Measurements from ENCODE around the gene NEU4.
"Not testable (repeated sequence)": the region's sequence is repeated elsewhere in the genome, so short reads cannot be mapped to it uniquely, and the experiment has no call there.

The NEU4 gene

DNA sequence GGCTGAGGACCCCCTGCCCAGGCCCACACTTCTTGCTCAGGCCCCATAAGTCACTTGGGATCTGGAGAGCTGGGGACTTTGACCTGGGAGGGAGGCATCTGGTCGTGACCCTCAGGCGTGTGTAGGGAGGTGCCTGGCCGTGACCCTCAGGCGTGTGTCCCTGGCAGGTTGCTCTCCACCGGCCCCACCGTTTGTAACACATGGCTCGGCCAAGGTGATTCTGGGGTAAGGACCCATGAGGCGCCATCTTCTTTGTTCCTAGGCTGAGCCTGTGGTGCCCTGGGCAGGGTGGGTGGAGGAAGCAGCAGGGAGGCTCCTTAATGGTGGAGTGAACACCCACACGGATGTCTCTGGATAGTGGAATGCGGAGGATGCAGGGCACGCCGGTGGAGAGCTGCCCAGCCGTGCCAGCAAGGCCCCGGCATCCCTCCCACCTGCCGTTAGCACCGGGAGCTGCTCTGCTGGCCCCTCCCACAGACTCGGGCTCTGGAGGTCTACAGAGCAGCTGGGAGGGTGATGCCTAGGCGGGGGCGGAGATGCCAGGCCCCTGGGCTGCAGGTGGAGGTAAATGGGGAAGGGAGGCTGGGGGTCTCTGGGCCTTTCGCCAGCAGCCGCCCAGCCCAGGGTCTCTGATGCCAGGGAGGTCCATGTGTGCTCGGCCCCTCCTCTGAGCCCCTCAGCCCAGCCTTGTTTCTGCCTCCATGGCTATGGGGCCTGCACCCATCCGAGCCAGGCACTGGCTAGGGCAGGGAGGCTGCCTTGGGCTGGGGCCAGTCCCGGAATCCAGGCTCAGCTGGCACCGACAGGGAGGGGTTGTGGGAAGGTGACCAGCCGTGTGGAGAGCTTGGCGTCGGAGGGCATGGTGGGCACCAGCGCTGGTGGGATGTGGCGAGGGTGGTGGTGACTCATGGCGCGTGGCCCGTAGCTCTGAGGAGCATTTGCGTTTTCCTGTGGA is 33.5 kb upstream of the NEU4 start:
- DNase-seq: no peak

DNA sequence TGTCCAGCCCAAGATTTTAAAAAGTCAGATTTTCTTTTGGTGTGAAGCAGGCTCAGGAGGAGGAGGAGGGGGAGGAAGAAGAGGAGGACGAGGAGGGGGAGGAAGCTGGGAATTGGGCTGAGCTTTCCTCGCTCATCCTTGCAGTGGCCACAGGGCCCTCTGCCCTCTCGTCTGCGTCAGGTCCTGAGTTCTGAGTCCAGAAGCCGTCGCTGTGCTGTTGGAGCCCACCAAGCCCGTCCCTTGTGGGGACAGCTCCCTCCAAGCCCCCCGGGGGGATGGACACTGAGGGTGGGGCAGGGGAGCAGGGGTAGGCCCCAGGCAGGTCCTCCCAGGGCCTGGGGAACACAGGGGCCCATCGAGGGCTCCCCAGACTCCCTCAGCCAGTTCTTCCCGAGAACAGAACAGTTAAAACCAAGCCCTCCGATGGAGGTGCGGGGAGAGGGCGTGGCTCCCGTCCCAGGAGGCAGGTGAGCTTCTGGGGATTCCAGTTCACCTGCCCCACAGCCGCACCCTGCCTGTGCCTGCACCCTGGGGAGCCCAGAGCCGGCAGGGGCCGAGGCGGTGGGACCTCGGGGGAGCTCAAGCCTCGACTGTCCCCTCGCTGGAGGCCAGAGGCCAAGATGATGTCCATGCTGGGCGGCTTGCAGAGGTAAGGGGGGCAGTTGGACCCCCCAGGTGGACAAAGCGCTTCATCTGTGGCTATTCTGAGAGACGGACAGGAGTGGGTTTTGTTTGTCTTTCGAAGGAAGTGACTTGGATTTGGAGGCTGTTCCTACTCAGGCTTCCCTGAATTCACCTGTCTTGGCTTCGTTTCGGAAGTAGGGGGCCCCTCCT is 32.4 kb upstream of the NEU4 start, which contains the start of gene GAL3ST2:
TSS of gene GAL3ST2 (plus strand) at position 487 of the 834 bp plus-strand sequence. CDS start at position 621, 134 bp downstream.
- no peak for DNase-seq

DNA sequence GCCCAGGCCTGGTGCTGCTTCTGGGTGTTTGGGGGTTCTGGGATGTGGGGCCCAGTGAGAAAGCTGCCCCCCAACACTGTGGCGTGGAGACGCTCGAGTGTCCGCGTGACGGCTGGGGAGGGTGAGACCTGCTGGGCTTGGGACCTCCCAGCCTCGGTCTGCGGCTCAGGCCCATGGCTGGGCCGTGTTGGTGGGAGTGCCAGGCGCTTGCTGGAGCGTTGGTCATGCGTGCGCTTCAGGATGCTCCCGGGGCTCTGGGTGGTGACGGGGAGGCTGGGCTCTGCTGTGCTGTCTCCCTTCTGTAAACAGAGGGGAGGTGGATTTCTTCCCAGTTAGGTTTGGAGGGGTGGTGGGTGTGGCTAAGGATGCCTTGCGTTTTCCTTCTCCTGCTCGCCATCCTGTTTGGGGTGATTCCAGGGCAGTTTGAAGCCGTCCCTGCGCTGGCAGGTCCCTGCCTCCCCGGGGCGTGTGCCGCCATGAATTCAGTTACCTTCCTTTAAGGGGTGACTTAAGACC is 31.8 kb upstream of the NEU4 start:
- no peak for DNase-seq

DNA sequence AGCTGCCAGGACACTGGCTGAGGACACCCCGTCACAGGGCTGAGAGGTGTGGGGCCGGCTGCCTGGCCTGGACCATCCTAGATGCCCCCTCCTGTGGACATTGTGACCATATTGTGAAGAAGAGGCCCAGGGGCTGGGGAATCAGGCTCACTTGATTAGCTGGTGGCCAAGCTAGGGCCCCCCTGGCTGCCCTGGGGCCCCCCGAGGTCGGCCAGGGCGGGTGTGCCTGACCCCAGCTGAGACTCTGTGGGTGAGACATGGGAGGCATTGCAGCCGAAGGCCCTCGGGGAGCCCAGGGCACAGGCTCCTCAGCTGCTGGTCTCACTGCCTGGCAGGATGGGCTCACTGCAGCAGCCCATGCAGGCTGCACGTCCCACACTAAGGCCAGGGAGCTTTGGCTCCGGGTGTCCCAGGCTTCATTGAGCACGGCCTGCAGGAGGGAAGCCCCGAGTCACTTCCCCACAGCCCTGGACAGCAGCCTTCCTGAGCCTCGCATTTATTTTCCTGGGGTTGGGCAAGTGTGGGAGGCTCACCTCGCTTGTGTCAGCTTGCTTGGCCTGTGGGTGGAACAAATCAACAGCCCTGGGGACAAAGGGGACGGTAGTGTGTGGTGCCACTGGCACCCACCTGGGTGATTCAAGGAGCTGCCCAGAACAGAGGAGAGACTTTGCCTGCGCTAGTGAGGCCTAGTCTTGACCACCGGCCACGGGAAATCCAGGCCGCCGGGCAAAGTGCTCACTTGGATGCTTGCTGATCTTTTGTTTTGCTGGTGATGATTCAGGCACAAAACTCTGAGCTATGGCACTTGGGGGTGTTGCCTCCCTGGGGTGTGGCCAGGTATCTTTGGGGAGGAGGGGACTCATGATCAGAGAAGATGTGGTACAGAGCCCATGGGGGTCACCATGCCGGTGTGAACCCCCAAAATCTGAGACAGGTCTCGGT is 31.0 kb upstream of the NEU4 start:
- DNase-seq: no peak

DNA sequence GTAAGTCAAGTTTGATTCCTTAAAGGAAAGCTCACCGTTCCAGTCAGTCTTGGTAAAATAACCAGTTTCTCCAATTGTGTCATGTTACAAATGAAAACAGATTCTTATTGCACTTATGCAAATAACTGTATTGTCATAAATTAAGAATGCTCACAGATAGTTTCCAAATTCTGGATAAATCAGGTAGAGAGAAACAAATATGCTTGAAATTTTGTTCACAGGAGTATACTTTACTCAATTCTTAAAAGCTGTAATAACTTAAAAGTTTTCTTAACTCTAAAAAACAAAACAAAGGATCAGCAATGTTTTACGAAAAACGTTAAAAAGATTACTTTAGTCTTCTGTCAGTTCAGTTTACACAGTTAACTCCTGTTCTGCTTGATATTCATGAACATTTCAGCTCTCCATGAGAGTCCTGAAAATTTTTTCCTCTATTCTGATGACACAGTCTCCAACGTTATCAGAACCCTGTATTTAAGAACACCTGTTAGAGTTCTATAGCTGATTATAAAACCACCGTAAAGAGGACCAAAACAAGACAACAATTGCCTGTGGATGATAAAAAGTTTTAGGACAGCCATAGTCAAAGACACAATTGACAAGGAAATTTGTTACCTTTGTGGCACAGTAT is 27.9 kb upstream of the NEU4 start:
- no peak for DNase-seq

DNA sequence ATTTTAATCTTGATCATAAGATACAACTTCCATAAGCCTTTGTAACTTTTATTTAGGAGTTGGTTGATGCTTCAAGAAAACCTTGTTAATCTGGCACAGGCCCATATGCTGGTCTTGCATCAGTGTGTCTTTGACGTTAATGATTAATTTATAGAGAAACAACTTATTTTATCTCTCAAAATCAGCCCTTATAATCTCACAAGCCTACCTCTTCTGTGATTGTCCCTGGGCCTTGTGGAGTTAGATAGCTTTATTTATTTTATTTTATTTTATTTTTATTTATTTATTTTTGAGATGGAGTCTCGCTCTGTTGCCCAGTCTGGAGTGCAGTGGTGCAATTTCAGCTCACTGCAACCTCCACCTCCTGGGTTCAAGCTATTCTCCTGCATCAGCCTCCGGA is 26.9 kb upstream of the NEU4 start:
- DNase-seq: not testable (repeated sequence)

DNA sequence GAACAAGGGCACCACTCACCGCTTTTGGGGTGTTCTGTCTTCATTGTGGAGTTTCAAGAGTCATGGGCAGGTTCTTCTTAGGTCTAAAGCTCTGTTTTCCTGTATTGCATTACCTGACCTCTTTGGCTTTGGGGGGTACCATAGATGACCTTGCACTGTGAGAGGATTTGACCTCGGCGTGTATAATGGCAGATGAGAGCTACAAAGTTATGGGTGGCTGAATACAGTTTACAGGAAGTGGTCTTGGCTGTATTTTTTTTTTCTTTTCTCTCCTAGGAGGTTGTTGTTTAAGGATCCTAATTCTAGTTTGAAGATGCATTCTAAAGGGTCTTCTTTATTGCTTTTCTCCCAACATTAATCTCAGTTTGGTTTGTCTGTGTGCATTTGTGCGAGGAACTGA is 20.9 kb upstream of the NEU4 start:
- no peak for DNase-seq

DNA sequence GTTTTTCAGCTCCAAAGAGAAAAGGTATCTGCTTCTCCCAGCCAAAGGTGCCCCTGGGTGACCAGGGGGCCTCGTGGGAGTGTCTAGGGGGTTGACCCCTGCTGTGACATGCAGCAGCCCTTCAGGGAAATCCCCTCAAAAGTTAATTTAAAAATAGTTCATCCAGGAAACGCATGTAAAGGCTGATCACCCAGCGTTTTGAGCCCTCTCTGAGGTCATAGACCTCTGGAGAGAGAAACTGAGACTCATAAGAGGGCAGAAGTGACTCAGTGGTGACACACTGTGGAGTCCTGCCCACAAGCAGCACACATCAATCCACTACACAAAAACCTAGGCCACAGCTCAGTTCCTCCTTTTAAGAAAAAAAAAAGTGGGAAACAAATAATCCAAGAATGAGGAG is 20.4 kb upstream of the NEU4 start:
- DNase-seq: no peak

DNA sequence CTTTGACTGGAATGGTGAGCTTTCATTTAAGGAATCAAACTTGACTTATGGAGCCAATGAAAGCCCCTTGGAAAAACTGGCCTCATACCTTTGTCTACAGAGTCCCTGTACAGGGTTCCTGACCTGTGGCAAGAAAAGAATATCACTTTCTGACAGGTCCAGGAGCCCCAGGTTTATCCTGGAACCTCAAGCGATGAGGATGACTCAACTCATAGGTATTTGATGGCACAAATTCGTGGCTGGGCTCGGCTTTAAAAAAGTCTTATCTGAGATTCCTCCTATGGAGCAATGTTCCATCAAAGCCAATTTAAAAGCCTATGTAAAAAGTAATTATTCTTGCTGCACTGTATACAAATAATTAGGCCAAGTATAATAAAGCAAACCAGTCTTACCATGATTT is 17.6 kb upstream of the NEU4 start:
- not testable (repeated sequence) for DNase-seq

DNA sequence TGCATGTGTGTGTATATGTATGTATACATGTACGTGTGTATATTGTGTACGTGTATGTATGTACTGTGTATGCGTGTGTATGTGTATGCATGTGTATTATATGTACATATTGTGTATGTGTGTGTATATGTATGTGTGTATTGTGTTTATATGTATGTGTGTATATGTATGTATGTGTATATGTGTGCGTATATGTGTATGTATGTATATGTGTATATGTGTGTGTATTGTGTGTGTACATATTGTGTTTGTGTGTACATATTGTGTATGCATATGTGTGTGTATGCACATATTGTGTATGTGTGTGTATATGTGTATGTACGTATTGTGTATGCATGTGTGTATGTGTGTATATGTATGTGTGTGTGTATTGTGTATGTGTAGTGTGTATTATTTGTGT is 15.6 kb upstream of the NEU4 start:
- DNase-seq: no peak

DNA sequence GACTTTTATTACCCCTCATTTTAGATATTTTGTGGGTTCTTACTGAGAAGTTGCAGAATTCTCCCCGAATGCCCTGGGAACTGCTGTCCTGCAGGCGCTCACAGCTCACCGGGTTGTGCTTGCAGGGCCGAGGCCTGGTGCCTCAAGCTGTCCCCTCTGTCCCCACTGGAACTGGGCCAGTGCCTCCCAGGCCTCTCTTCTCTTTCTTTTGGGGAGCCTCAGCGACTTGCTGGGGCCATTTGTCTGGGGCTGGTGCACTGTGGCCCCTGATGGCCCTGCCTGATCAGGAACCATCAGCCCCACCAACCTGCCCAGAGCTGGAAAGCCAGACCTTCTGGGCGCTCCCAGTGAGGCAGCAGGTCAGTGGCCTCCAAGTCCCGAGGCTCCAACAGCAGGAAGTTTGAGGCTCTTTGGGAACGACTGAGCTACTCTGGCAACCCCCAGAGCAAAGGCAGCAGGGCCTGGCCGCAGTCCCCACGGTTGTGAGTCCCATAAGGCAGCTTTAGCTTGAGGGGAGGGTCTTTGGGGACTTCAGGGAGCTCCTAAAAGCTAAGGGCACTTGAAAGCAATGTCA is 14.7 kb upstream of the NEU4 start:
- DNase-seq: no peak

DNA sequence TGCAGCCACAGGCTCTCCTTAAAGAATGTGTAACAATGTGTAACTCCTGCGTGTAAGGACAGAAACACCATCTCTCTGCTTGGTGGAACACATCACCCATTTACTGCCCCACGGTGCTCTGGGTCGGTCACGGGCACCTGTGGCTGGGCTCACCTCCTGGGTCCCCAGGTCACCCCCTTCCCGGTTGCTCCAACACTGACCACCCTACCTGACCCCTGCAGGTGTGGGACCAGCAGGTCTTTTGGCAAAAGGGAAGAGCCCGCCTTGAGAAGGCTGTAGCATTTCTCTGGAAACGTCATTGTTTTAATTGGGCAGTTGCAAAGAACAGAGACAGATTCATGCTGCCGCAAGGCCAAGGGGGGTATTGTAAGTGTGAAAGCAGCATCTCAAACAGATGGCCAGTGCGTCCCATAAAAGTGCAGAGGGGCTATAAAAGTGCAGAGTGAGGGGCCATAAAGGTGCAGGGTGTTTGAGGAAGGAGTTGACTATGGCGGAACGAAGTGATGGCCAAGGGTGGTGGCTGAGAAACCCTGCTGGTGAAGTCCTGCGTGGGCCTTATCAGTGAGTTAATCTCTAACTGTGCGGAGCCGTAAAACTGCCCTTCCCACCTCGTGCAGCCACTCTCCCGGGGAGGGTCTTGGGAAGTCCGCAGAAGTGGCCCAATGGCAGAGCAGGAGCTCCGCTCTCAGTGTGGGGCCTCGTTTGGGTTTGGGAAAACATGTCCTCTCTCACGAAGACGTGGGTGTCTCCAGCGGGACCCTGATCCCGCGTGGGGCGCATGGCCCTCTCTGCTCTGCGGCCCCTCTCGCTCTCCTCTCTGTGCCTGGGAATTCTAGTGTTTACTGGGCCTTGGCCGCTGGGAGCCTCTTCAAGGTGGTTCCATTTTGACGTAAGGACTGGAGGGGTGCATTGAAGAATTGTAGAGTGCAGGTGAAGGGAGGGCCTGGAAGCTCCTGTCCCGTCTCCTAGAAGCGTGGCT is 13.7 kb upstream of the NEU4 start:
- DNase-seq: no peak

DNA sequence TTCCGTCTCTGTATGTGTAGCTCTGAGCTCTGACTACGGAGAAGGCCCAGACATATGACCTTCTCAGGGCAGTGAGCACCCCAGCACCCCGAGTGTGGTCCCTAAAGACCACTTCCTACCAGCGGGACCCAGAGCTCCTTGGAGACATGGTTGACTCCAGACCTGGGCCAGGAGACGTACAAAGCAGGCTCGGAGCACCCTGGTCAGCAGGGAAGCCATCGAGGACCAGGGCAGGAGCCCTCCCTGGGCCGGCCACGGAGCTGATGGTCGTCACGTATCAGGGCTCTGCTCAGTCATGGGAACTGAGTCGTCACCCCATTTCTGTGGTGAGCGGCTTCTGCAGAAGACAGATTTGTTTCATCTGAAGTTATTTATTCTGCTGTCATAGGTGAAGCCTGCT is 12.8 kb upstream of the NEU4 start:
- DNase-seq: no peak

DNA sequence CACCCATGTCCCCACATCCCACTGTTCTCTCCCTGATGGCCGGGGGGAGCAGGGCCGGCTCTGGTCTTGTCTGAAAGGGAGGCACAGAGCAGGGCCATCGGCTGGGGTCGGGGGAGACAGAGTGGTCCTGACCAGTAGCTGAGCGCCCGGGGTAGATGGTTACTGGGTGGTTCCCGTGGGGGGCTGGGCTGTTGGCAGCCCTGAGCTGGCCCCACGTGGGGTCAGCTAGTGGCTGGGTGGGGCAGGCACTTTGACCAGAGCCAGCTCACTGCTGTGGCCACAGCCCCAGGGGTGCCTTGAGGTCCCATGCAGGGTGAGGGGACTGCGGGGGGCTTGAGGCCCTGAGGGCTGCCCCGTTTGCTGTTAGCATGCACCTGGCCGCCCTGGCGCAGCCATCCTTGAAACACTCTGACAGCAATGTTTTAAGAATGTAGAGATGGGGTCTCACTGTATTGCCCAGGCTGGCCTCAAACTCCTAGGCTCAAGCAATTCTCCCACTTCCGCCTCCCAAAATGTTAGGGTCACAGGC is 12.3 kb upstream of the NEU4 start:
- DNase-seq: no peak

DNA sequence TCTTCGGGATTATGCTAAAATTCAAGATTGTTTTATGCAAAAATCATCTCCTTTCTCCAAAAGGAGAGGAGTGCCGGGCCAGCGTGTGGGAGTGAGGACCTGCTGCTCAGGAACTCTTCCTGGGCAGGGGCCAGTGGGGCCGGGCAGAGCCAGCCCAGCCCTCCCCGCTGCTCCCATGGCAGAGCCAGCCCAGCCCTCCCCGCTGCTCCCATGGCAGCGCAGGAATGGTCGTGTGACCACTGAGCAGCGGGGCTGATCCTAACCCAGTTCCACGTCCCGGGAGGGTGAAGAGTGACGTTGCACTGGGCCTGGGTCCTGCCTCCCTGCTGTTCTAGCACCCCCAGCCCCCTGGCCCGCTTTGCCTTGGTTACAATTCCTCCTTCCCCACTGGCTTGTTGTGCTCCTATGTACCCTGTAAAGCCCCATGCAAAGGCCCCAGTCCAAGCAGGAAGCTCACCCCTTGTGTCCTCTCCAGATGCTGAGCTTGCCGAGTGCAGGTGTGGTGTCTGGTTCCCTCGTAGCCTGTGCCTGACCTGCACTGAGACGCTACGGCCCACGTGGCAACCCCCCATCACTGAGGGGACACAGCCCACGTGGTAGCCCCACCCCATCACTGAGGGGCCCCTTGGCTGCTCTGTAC is 11.4 kb upstream of the NEU4 start:
- peak; percentile 73 for DNase-seq

DNA sequence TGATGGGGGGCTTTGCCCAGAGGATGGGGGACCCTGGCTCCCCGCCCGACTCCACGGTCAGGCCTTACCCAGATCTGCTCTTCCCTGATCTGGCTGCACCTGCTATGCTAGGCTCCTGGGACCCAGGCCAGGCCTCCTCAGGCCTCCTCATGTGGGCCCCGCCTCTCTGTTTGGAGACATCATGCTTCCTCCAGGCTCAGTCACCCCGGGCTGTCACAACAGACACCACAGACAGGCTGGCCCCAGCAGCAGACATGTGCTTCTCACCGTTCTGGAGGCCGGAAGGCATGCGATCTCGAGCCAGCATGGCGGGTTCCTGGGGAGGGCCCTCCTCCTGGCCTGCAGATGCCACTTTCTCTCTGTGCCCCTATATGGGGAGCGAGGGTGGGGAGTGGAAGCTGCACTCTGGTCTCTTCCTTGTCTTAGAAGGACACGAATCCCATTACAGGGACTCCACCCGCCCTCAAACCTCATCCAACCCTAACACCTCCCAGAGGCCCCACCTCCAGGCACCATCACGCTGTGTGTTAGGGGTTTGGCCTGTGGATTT is 10.8 kb upstream of the NEU4 start:
- DNase-seq: peak; percentile 92

DNA sequence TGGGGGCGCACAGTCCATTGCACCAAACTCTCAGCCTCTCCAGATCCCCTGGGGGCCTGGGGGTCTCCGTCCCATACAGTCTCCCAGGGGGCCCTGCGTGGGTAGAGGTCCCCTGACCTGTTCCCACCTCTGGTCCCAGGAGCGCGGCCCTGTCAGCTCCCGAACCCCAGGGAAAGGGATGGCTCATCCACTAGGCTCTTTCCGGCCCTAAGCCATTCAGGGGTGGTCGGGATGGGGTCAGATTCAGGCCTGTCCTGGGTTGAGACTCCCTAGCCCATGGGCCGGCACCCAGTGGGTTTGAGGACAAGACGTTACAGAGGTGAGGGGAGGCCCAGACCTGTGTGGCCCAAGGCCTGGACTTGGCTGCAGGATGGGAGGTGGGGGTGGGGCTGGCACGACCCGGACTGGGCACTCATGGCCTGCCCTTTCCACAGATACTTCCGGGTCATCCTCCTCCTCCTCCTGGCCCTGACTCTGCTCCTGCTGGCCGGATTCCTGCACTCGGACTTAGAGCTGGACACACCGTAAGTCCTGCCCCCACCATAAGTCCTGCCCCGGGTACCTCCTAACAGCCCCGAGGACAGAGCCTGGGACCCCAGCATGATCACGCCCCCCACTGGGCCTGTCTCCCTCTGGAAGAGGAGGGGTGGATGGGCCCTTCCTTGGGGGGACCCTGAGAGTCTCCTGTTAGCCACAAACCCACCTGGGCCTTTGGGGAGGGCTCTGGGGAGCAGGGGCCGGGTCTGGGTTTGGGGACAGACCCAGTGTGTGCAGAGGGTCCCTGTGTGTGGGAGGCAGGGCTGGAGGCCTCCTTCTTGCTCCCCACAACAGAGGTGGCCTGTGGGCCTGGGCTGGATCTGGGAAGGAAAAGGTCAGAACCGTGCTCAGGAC is 10.1 kb upstream of the NEU4 start:
- DNase-seq: no peak
